ENCODE data around the gene MSH3.
"Not testable (repeated sequence)": the region's sequence is repeated elsewhere in the genome, so short reads cannot be mapped to it uniquely, and the experiment has no call there.

DNA sequence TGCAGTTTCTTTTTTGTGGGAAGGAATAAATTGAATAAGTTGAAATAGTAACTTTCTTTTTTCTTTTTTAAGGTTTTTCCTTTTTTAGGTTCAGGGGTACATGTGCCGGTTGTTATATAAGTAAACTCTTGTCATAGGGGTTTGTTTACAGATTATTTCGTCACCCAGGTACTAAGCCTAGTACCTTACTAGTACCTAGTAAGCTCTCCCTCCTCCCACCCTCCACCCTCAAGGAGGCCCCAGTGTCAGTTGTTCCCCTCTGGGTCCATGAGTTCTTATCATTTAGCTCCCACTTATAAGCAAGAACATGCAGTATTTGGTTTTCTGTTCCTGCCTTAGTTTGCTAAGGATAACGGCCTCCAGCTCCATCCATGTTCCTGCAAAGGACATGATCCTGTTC is 228.9 kb downstream of the MSH3 start:
- TF ChIP-seq POLR2AphosphoS5 (IDR thresholded peaks at IDR 0.05), result not testable (repeated sequence)
- TF ChIP-seq, protein P1, sequence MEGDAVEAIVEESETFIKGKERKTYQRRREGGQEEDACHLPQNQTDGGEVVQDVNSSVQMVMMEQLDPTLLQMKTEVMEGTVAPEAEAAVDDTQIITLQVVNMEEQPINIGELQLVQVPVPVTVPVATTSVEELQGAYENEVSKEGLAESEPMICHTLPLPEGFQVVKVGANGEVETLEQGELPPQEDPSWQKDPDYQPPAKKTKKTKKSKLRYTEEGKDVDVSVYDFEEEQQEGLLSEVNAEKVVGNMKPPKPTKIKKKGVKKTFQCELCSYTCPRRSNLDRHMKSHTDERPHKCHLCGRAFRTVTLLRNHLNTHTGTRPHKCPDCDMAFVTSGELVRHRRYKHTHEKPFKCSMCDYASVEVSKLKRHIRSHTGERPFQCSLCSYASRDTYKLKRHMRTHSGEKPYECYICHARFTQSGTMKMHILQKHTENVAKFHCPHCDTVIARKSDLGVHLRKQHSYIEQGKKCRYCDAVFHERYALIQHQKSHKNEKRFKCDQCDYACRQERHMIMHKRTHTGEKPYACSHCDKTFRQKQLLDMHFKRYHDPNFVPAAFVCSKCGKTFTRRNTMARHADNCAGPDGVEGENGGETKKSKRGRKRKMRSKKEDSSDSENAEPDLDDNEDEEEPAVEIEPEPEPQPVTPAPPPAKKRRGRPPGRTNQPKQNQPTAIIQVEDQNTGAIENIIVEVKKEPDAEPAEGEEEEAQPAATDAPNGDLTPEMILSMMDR (IDR thresholded peaks at IDR 0.05), result not testable (repeated sequence)

All from prostate gland (tissue), 2 donors.